ENCODE measurements around the gene PDPK1.

Gene PDPK1

GRCh38 chr16:2507052-2507659 lies 30.7 kb upstream of the PDPK1 start:
- no peak for DNase-seq (ENCODE audit: low read depth)

GRCh38 chr16:2507665-2508064 lies 30.2 kb upstream of the PDPK1 start:
- no peak for DNase-seq (ENCODE audit: low read depth)

GRCh38 chr16:2508722-2509400 lies 29.0 kb upstream of the PDPK1 start:
- DNase-seq (ENCODE audit: low read depth): no peak

- DNase-seq (ENCODE audit: low read depth): no peak
Observed at GRCh38 chr16:2511128-2511800, 26.6 kb upstream of the PDPK1 start.

GRCh38 chr16:2511996-2512734 lies 25.7 kb upstream of the PDPK1 start:
- no peak for DNase-seq (ENCODE audit: low read depth)

- no peak for DNase-seq (ENCODE audit: low read depth)
Observed at GRCh38 chr16:2512735-2513404, 25.0 kb upstream of the PDPK1 start.

- DNase-seq (ENCODE audit: low read depth): peak; percentile 83
Observed at GRCh38 chr16:2513405-2514332, 24.2 kb upstream of the PDPK1 start, which contains the start of gene ATP6V0C. Gene ATP6V0C (plus strand): TSS chr16:2513952. CDS start chr16:2514104, 152 bp downstream.

- no peak for DNase-seq (ENCODE audit: low read depth)
Observed at GRCh38 chr16:2514333-2515179, 23.3 kb upstream of the PDPK1 start.

- DNase-seq (ENCODE audit: low read depth): no peak
Observed at GRCh38 chr16:2515180-2515851, 22.5 kb upstream of the PDPK1 start.

GRCh38 chr16:2516391-2517240 lies 21.2 kb upstream of the PDPK1 start:
- no peak for DNase-seq (ENCODE audit: low read depth)

GRCh38 chr16:2517954-2518605 lies 19.7 kb upstream of the PDPK1 start:
- no peak for DNase-seq (ENCODE audit: low read depth)

- DNase-seq (ENCODE audit: low read depth): no peak
Observed at GRCh38 chr16:2518823-2519710, 18.8 kb upstream of the PDPK1 start.

- DNase-seq (ENCODE audit: low read depth): no peak
Observed at GRCh38 chr16:2519711-2520080, 18.1 kb upstream of the PDPK1 start.

- DNase-seq (ENCODE audit: low read depth): peak; percentile 78
Observed at GRCh38 chr16:2520097-2520783, 17.6 kb upstream of the PDPK1 start, which contains the start of gene AMDHD2. Gene AMDHD2 (plus strand): TSS chr16:2520371. CDS start chr16:2520459, 88 bp downstream.

GRCh38 chr16:2520784-2521531 lies 16.9 kb upstream of the PDPK1 start:
- DNase-seq (ENCODE audit: low read depth): peak; percentile 32
